Measurements from ENCODE around the gene ZNF407. TPM values are rescaled to one million over a fixed set of nuclear protein-coding genes. Genes with fewer than 3 reads are reported as not detected.

ZNF407 gene
- total and polyA plus RNA-seq, 2 donors from 2014 or later = 2.5 to 17.8 TPM

- Histone ChIP-seq H3K4me1 (ENCODE audit: control insufficient read depth in 2 of 3, insufficient read depth in 2 of 3, low read depth in 1 of 3, low read length in 3 of 3) (peaks cover 0 to 2% (median 0%) of the 10 kb centered on the region in 3 donors), H3K4me3 (ENCODE audit: low read length in 3 of 3) (no peak overlapping the region), H3K27ac (ENCODE audit: low read depth in 2 of 2, low read length in 2 of 2) (no peak overlapping the region), H3K27me3 (ENCODE audit: control insufficient read depth, insufficient read depth, low read length) (no peaks in the 10 kb centered on the region), H3K9me3 (ENCODE audit: control insufficient read depth in 2 of 3, insufficient read depth in 1 of 3, low read length in 3 of 3) (no peaks in the 10 kb centered on the region), H3K36me3 (ENCODE audit: control insufficient read depth in 2 of 3, insufficient read depth in 3 of 3, low read length in 3 of 3) (no peaks in the 10 kb centered on the region), H3K9ac (ENCODE audit: low read length in 3 of 3) (no peak overlapping the region)
- FAIRE-seq (no peak), DNase-seq (no peak)
- intact Hi-C loops (cut with DNase I) = no loop called here
- TF ChIP-seq CTCF (IDR thresholded peaks at IDR 0.05; ENCODE audit: borderline replicate concordance, extremely low read depth, insufficient read depth) = no peak
Observed at GRCh38 chr18:75034937-75035336, 437.3 kb downstream of the ZNF407 start.

- H3K27ac ChIP-seq (ENCODE audit: low read depth in 2 of 2, low read length in 2 of 2) = no peak overlapping the region
- H3K9me3 ChIP-seq (ENCODE audit: control insufficient read depth in 2 of 3, insufficient read depth in 1 of 3, low read length in 3 of 3) = no peaks in the 10 kb centered on the region
- H3K27me3 ChIP-seq (ENCODE audit: control insufficient read depth, insufficient read depth, low read length) = no peaks in the 10 kb centered on the region
- no peak overlapping the region for H3K4me3 ChIP-seq (ENCODE audit: low read length in 3 of 3)
- no peak for DNase-seq
- intact Hi-C loops (cut with DNase I) = no loop called here
- H3K9ac ChIP-seq (ENCODE audit: low read length in 3 of 3) = no peak overlapping the region
- H3K4me1 ChIP-seq (ENCODE audit: control insufficient read depth in 2 of 3, insufficient read depth in 2 of 3, low read depth in 1 of 3, low read length in 3 of 3) = peaks cover 0 to 2% (median 0%) of the 10 kb centered on the region in 3 donors
- no peak for TF ChIP-seq CTCF (IDR thresholded peaks at IDR 0.05; ENCODE audit: borderline replicate concordance, extremely low read depth, insufficient read depth)
- H3K36me3 ChIP-seq (ENCODE audit: control insufficient read depth in 2 of 3, insufficient read depth in 3 of 3, low read length in 3 of 3) = no peaks in the 10 kb centered on the region
- FAIRE-seq = no peak
Observed at GRCh38 chr18:75035928-75036327, 438.3 kb downstream of the ZNF407 start.

- DNase-seq (peak in 2 of 5 donors; percentile 41 to 44), FAIRE-seq (no peak)
- Histone ChIP-seq H3K36me3 (ENCODE audit: control insufficient read depth in 2 of 3, insufficient read depth in 3 of 3, low read length in 3 of 3) (no peaks in the 10 kb centered on the region), H3K27me3 (ENCODE audit: control insufficient read depth, insufficient read depth, low read length) (no peaks in the 10 kb centered on the region), H3K27ac (ENCODE audit: low read depth in 2 of 2, low read length in 2 of 2) (no peak overlapping the region), H3K4me1 (ENCODE audit: control insufficient read depth in 2 of 3, insufficient read depth in 2 of 3, low read depth in 1 of 3, low read length in 3 of 3) (peaks cover 0 to 2% (median 0%) of the 10 kb centered on the region in 3 donors), H3K9me3 (ENCODE audit: control insufficient read depth in 2 of 3, insufficient read depth in 1 of 3, low read length in 3 of 3) (no peaks in the 10 kb centered on the region), H3K9ac (ENCODE audit: low read length in 3 of 3) (no peak overlapping the region), H3K4me3 (ENCODE audit: low read length in 3 of 3) (peak overlapping the region in 1 of 3 donors; percentile 40)
- intact Hi-C loops (cut with DNase I) = no loop called here
- TF ChIP-seq CTCF (IDR thresholded peaks at IDR 0.05; ENCODE audit: borderline replicate concordance, extremely low read depth, insufficient read depth) = no peak
Observed at GRCh38 chr18:75036917-75037688, 439.4 kb downstream of the ZNF407 start.
